ENCODE data around the gene ITGB2.

Gene ITGB2

DNA sequence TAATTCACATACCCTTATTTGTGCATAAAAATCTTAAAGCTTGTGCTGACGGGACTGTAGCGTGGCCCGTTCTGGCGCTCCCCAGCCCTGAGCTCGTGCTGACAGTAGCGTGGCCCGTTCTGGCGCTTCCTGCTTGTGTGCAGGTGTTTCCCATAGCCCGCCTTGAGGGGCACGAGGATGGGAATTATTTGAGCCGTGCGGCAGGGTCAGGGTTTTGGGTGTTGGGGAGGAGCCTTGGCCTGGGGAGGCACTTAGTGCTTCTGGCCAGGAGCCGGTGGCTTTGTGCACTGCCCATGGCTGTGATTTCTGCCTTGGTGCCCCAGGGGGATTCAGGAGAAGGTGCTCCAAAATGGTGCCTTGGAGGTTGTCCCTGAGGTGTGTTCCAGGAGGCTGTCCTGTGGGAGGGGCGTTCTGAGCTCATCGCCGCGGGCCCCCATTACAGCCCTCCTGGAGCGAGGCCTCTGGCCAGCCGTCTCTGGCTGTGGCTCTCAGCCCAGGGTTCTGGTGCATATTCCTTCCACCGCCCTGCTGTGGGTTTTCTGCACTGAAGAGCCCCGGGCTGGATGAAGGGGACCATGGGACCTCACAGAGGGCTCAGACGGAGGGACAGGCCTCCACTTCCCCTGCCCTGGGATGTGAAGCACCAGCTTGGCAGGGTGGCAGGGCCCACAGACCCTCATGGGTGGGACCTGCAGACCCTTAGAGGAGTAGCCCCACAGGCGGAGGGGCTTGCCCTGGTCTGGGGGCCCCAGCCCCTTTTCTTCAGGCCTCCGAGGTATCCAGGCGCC, 25.7 kb upstream of the ITGB2 start:
- DNase-seq: peak in 1 of 2 donors; percentile 66
- peaks cover 4 to 36% (median 31%) of the 10 kb centered on the region in 3 donors for H3K36me3 ChIP-seq
- H3K4me1 ChIP-seq: peaks cover 0 to 59% (median 45%) of the 10 kb centered on the region in 4 donors
- intact Hi-C loops (cut with DNase I; ENCODE audit: low total_unique reads): loop anchor here (10.0 kb wide), 1 partner anchor 338 kb away; the partner anchor contains the start of gene POFUT2
- TF ChIP-seq, protein P1, sequence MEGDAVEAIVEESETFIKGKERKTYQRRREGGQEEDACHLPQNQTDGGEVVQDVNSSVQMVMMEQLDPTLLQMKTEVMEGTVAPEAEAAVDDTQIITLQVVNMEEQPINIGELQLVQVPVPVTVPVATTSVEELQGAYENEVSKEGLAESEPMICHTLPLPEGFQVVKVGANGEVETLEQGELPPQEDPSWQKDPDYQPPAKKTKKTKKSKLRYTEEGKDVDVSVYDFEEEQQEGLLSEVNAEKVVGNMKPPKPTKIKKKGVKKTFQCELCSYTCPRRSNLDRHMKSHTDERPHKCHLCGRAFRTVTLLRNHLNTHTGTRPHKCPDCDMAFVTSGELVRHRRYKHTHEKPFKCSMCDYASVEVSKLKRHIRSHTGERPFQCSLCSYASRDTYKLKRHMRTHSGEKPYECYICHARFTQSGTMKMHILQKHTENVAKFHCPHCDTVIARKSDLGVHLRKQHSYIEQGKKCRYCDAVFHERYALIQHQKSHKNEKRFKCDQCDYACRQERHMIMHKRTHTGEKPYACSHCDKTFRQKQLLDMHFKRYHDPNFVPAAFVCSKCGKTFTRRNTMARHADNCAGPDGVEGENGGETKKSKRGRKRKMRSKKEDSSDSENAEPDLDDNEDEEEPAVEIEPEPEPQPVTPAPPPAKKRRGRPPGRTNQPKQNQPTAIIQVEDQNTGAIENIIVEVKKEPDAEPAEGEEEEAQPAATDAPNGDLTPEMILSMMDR (IDR thresholded peaks at IDR 0.05): no peak
- no peaks in the 10 kb centered on the region for H3K9me3 ChIP-seq
- no peak overlapping the region for H3K4me3 ChIP-seq
- no peaks in the 10 kb centered on the region for H3K27me3 ChIP-seq
- peak overlapping the region in 1 of 2 donors; percentile 65 for H3K27ac ChIP-seq

GRCh38 chr21:44944596-44944995, 23.9 kb upstream of the ITGB2 start:
- Histone ChIP-seq H3K27me3 (no peaks in the 10 kb centered on the region), H3K36me3 (peaks cover 4 to 31% (median 31%) of the 10 kb centered on the region in 3 donors), H3K9me3 (no peaks in the 10 kb centered on the region), H3K4me1 (peaks cover 0 to 53% (median 35%) of the 10 kb centered on the region in 4 donors), H3K27ac (no peak overlapping the region), H3K4me3 (no peak overlapping the region)
- DNase-seq: peak in 1 of 2 donors; percentile 56
- intact Hi-C loops (cut with DNase I; ENCODE audit: low total_unique reads): loop anchor here (10.0 kb wide), 1 partner anchor 340 kb away; the partner anchor contains the start of gene POFUT2
- TF ChIP-seq, protein P1 (IDR thresholded peaks at IDR 0.05): no peak

DNA sequence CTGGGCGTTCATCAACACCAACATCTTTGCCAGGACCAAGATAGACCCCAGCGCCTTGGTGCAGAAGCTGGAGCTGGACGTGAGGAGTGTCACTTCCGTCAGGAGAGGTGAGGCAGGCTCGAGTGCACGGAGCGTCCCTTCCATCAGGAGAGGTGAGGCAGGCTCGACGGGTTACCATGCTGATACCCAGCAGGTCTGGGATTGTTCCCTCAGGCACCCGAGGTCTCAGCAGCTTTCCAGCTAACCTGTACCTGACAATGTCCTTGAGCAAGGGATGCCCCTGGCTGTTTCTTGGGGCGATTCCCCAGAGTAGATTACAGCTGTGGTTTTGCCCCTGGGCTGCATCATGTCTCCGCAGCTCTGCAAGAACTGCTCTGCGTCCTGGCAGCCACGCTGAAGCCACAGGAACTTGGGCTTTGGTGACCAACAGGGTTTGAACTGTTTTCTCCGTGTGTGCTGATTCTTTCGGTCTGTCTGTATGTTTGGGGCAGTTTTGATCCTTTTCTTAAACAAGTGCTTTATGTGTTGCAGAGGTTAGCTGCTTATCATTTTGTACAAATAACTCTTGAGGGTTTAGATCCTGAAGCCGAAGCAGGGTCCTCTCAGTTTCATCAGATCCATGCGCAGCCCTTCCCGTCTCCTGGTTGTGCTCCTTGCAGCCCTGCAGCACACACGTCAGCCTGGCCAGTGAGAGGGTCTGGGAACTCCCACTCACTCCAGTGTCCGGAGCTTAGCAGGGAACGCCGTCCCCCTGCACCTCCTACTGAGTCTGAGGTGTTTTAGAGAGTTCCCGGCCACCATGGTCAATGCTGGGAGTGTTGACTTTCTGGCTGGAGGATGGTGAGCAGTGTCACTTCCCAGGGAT, 23.2 kb upstream of the ITGB2 start:
- H3K4me3 ChIP-seq: no peak overlapping the region
- H3K36me3 ChIP-seq: peaks cover 4 to 31% (median 31%) of the 10 kb centered on the region in 3 donors
- intact Hi-C loops (cut with DNase I; ENCODE audit: low total_unique reads): loop anchor here (10.0 kb wide), 1 partner anchor 341 kb away; the partner anchor contains the start of gene POFUT2
- no peaks in the 10 kb centered on the region for H3K9me3 ChIP-seq
- TF ChIP-seq, protein P1 (IDR thresholded peaks at IDR 0.05): no peak
- no peak overlapping the region for H3K27ac ChIP-seq
- H3K4me1 ChIP-seq: peaks cover 0 to 53% (median 35%) of the 10 kb centered on the region in 4 donors
- DNase-seq: peak in 1 of 2 donors; percentile 51
- no peaks in the 10 kb centered on the region for H3K27me3 ChIP-seq

- no peak overlapping the region for H3K27ac ChIP-seq
- peaks cover 0 to 48% (median 33%) of the 10 kb centered on the region in 4 donors for H3K4me1 ChIP-seq
- peak in 1 of 2 donors; percentile 46 for DNase-seq
- TF ChIP-seq, protein P1 (IDR thresholded peaks at IDR 0.05): no peak
- H3K9me3 ChIP-seq: no peaks in the 10 kb centered on the region
- H3K27me3 ChIP-seq: no peaks in the 10 kb centered on the region
- H3K4me3 ChIP-seq: no peak overlapping the region
- intact Hi-C loops (cut with DNase I; ENCODE audit: low total_unique reads): loop anchor here (10.0 kb wide), 1 partner anchor 342 kb away; the partner anchor contains the start of gene POFUT2
- peaks cover 4 to 31% (median 31%) of the 10 kb centered on the region in 3 donors for H3K36me3 ChIP-seq
These were observed 22.4 kb upstream of the ITGB2 start for GRCh38 chr21:44943005-44943685.

GRCh38 chr21:44942566-44942965, 21.9 kb upstream of the ITGB2 start:
- Histone ChIP-seq H3K9me3 (no peaks in the 10 kb centered on the region), H3K4me1 (peaks cover 0 to 43% (median 28%) of the 10 kb centered on the region in 4 donors), H3K4me3 (no peak overlapping the region), H3K27ac (no peak overlapping the region), H3K27me3 (no peaks in the 10 kb centered on the region), H3K36me3 (peaks cover 4 to 28% (median 26%) of the 10 kb centered on the region in 3 donors)
- TF ChIP-seq, protein P1 (IDR thresholded peaks at IDR 0.05): no peak
- peak in 1 of 2 donors; percentile 1 for DNase-seq
- intact Hi-C loops (cut with DNase I; ENCODE audit: low total_unique reads): loop anchor here (10.0 kb wide), 1 partner anchor 342 kb away; the partner anchor contains the start of gene POFUT2
